ENCODE results near the gene SORCS2. TPM values are rescaled to one million over a fixed set of nuclear protein-coding genes. Genes with fewer than 3 reads are reported as not detected.

Gene SORCS2
- total RNA-seq, 1 donor from 2014 or later = 29.5 TPM

DNA sequence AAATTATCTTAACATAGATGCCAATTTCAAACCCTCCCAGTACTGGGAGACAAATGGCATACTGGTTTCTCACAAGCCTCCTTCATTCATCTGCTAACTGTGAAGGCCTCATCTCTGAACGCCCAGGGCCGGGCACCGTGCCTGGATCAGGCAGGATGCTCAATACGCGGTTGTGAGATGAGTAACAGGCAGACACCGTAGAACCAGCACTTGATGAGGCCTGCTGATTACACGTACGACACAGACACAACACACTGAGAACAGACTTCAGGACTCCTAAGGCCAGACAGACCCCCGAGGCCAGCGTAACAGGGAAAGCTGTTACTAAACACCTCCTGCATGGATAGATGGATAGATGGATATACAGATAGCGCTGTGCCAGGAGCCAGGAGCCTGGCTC lies 592.7 kb downstream of the SORCS2 start:
- H3K36me3 Mint-ChIP-seq (ENCODE audit: unreplicated experiment) = peaks cover 13% of the 10 kb centered on the region
- H3K9me3 Mint-ChIP-seq (ENCODE audit: unreplicated experiment) = peaks cover 49% of the 10 kb centered on the region
- DNase-seq = no peak
- peaks cover 50% of the 10 kb centered on the region for H3K27me3 Mint-ChIP-seq (ENCODE audit: unreplicated experiment)
- peak overlapping the region; percentile 57 for H3K27ac Mint-ChIP-seq (ENCODE audit: unreplicated experiment)
- H3K4me3 Mint-ChIP-seq (ENCODE audit: unreplicated experiment) = no peak overlapping the region
- peaks cover 44% of the 10 kb centered on the region for H3K4me1 Mint-ChIP-seq (ENCODE audit: low read depth, unreplicated experiment)
- TF ChIP-seq, protein P1, sequence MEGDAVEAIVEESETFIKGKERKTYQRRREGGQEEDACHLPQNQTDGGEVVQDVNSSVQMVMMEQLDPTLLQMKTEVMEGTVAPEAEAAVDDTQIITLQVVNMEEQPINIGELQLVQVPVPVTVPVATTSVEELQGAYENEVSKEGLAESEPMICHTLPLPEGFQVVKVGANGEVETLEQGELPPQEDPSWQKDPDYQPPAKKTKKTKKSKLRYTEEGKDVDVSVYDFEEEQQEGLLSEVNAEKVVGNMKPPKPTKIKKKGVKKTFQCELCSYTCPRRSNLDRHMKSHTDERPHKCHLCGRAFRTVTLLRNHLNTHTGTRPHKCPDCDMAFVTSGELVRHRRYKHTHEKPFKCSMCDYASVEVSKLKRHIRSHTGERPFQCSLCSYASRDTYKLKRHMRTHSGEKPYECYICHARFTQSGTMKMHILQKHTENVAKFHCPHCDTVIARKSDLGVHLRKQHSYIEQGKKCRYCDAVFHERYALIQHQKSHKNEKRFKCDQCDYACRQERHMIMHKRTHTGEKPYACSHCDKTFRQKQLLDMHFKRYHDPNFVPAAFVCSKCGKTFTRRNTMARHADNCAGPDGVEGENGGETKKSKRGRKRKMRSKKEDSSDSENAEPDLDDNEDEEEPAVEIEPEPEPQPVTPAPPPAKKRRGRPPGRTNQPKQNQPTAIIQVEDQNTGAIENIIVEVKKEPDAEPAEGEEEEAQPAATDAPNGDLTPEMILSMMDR (IDR thresholded peaks at IDR 0.05; ENCODE audit: partially characterized antibody, unreplicated experiment) = no peak

DNA sequence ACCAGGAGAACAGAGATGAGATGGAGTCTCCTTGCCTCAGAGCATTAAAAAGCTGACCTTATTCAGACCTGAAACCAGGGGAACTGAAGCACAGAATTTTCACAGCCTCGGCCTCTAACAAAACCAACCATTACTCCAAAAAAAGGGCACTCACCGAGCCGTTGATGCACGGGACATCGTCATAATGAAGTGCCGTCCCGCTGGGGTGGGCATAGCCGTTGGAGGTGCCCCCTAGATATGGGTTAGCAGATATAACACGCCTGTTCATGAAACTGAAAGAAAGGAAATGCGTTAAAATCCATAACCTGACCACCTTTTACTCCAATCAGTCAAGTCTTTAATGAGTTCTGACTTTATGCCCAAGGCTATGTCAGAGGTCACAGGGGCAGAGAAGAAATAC lies 593.7 kb downstream of the SORCS2 start:
- peaks cover 41% of the 10 kb centered on the region for H3K4me1 Mint-ChIP-seq (ENCODE audit: low read depth, unreplicated experiment)
- H3K27ac Mint-ChIP-seq (ENCODE audit: unreplicated experiment) = no peak overlapping the region
- H3K36me3 Mint-ChIP-seq (ENCODE audit: unreplicated experiment) = peaks cover 13% of the 10 kb centered on the region

DNA sequence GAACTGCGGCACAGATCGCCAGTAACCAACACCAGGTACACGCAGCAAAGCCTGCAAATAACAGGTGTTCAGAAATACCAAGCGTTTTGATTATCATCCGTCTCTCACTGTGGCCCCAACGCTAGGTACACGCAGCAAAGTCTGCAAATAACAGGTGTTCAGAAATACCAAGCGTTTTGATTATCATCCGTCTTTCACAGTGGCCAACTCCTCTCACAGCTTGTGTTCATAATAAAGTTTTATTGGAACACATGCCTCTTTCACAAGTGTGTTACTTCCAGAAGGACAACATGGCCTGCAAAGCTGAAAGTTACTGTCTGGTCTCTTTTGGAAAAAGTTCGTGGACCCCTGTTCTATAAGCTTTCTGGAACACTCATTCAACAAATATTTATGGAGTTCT lies 594.2 kb downstream of the SORCS2 start:
- no peak overlapping the region for H3K27ac Mint-ChIP-seq (ENCODE audit: unreplicated experiment)
- H3K36me3 Mint-ChIP-seq (ENCODE audit: unreplicated experiment) = peaks cover 13% of the 10 kb centered on the region
- peaks cover 44% of the 10 kb centered on the region for H3K27me3 Mint-ChIP-seq (ENCODE audit: unreplicated experiment)
- H3K4me1 Mint-ChIP-seq (ENCODE audit: low read depth, unreplicated experiment) = peaks cover 39% of the 10 kb centered on the region
- DNase-seq = no peak
- peaks cover 50% of the 10 kb centered on the region for H3K9me3 Mint-ChIP-seq (ENCODE audit: unreplicated experiment)
- TF ChIP-seq, protein P1 (IDR thresholded peaks at IDR 0.05; ENCODE audit: partially characterized antibody, unreplicated experiment) = no peak
- peak overlapping the region; percentile 40 for H3K4me3 Mint-ChIP-seq (ENCODE audit: unreplicated experiment)

More for the DNA sequence above, 593.7 kb downstream of the SORCS2 start:
- no peak for DNase-seq
- TF ChIP-seq, protein P1 (IDR thresholded peaks at IDR 0.05; ENCODE audit: partially characterized antibody, unreplicated experiment) = no peak
- Mint-ChIP-seq H3K27me3 (ENCODE audit: unreplicated experiment) (peaks cover 48% of the 10 kb centered on the region), H3K4me3 (ENCODE audit: unreplicated experiment) (peak overlapping the region; percentile 40), H3K9me3 (ENCODE audit: unreplicated experiment) (peaks cover 49% of the 10 kb centered on the region)

DNA sequence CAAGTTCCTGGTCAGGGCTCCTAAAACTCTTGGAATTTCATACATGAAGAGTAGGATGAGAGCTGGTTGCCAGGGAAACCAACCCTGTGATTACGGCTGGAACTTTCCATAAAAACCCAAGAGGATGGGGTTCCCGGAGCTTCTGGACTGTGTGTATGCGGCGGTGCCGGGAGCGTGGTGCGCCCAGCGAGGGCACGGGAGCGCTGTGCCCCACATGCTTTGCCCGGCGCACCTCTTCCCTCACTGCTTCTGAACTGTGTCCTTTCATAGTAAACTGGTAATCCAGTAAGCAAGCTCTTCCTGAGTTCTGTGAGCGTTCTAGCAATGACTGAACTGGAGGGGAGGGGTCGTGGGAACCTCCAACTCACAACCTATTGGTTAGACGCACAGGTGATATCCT lies 594.7 kb downstream of the SORCS2 start:
- Mint-ChIP-seq H3K27me3 (ENCODE audit: unreplicated experiment) (peaks cover 40% of the 10 kb centered on the region), H3K27ac (ENCODE audit: unreplicated experiment) (peak overlapping the region; percentile 52), H3K9me3 (ENCODE audit: unreplicated experiment) (peaks cover 46% of the 10 kb centered on the region), H3K4me3 (ENCODE audit: unreplicated experiment) (no peak overlapping the region), H3K4me1 (ENCODE audit: low read depth, unreplicated experiment) (peaks cover 38% of the 10 kb centered on the region), H3K36me3 (ENCODE audit: unreplicated experiment) (peaks cover 13% of the 10 kb centered on the region)
- TF ChIP-seq, protein P1 (IDR thresholded peaks at IDR 0.05; ENCODE audit: partially characterized antibody, unreplicated experiment) = no peak
- no peak for DNase-seq

DNA sequence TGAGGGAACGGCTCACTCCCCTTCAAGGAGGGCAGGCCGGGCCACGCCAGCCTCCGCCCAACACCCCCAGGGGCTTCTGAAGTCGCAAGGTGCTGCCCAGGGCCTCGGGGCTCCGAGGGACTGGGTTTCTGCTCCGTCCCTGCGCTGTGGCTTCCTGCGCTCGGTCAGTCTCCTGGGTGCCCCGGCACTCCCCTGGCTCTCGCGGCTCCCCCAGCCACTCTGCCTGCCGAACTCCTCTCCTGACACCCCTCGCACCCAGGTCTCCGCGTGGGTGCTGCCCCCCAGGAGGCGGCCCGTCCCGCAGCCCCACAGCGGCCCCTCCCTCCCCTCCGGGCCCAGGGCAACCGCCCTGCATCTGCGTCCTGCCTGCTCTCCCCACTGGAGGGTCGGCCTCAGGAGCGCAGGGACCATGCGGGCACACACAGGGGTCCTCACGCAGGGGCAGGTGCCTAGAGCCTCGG lies 595.4 kb downstream of the SORCS2 start:
- H3K4me1 Mint-ChIP-seq (ENCODE audit: low read depth, unreplicated experiment) = peaks cover 41% of the 10 kb centered on the region
- DNase-seq = no peak
- peaks cover 40% of the 10 kb centered on the region for H3K27me3 Mint-ChIP-seq (ENCODE audit: unreplicated experiment)
- H3K4me3 Mint-ChIP-seq (ENCODE audit: unreplicated experiment) = no peak overlapping the region
- H3K27ac Mint-ChIP-seq (ENCODE audit: unreplicated experiment) = no peak overlapping the region
- TF ChIP-seq, protein P1 (IDR thresholded peaks at IDR 0.05; ENCODE audit: partially characterized antibody, unreplicated experiment) = no peak
- H3K9me3 Mint-ChIP-seq (ENCODE audit: unreplicated experiment) = peaks cover 44% of the 10 kb centered on the region
- peaks cover 13% of the 10 kb centered on the region for H3K36me3 Mint-ChIP-seq (ENCODE audit: unreplicated experiment)
